Hepatocyte (in vitro differentiated cells): ENCODE data around the gene DPEP1.

Experiments used
- CTCF ChIP-seq: fragments of 200-600 bp; sonication (generic); IDR thresholded peaks from 2 replicates; pipeline ENCODE4 v1.5.1; 2016; ENCODE audit warnings: antibody characterized with exemption, mild to moderate bottlenecking; ENCODE audit not compliant: poor library complexity
- EZH2 ChIP-seq: fragments of 200-600 bp; sonication (generic); IDR thresholded peaks from 2 replicates; pipeline ENCODE4 v1.6.1; 2016; ENCODE audit warnings: antibody characterized with exemption, mild to moderate bottlenecking, borderline replicate concordance
- EZH2phosphoT487 ChIP-seq: fragments of 200-600 bp; sonication (generic); IDR thresholded peaks from one replicate; pipeline ENCODE4 v1.6.1; 2018; ENCODE audit warnings: antibody characterized with exemption, mild to moderate bottlenecking, low read depth, moderate library complexity; ENCODE audit not compliant: unreplicated experiment, severe bottlenecking

GRCh38 chr16:89624777-89625761 lies 11.6 kb downstream of the DPEP1 start:
- no peak for TF ChIP-seq CTCF
- TF ChIP-seq EZH2phosphoT487, result no peak
- TF ChIP-seq EZH2, result no peak
